ENCODE data around the gene THSD7A.

THSD7A gene

GRCh38 chr7:11341285-11341944 lies 490.6 kb downstream of the THSD7A start:
- TF ChIP-seq CTCF (conservative IDR thresholded peaks at IDR 0.05; ENCODE audit: low read depth) = no peak; the same call in 1 of the 2 replicates
- DNase-seq (ENCODE audit: low spot score) = no peak
- no peak overlapping the region for H3K27ac ChIP-seq
- POLR2A ChIA-PET (ENCODE audit: low non-redundant PET) = no interaction called here
- CTCF ChIA-PET = interaction anchor here (0.6 kb wide), 1 partner anchor 1818 kb away, joined by 4 read pairs; no protein-coding TSS in a partner anchor

GRCh38 chr7:11336432-11336831 lies 495.6 kb downstream of the THSD7A start:
- ChIA-PET CTCF (no interaction called here), POLR2A (ENCODE audit: low non-redundant PET) (no interaction called here)
- TF ChIP-seq CTCF (conservative IDR thresholded peaks at IDR 0.05; ENCODE audit: low read depth) = no peak
- no peak for DNase-seq (ENCODE audit: low spot score)
- no peak overlapping the region for H3K27ac ChIP-seq

GRCh38 chr7:11335947-11336346 lies 496.1 kb downstream of the THSD7A start:
- ChIA-PET CTCF (no interaction called here), POLR2A (ENCODE audit: low non-redundant PET) (no interaction called here)
- DNase-seq (ENCODE audit: low spot score) = no peak
- H3K27ac ChIP-seq = no peak overlapping the region
- TF ChIP-seq CTCF (conservative IDR thresholded peaks at IDR 0.05; ENCODE audit: low read depth) = no peak

- ChIA-PET CTCF (no interaction called here), POLR2A (ENCODE audit: low non-redundant PET) (no interaction called here)
- TF ChIP-seq CTCF (conservative IDR thresholded peaks at IDR 0.05; ENCODE audit: low read depth) = no peak
- H3K27ac ChIP-seq = no peak overlapping the region
- DNase-seq (ENCODE audit: low spot score) = no peak
These were observed 499.2 kb downstream of the THSD7A start for GRCh38 chr7:11332865-11333228.

GRCh38 chr7:11332186-11332864 lies 499.7 kb downstream of the THSD7A start:
- no peak for TF ChIP-seq CTCF (conservative IDR thresholded peaks at IDR 0.05; ENCODE audit: low read depth)
- no peak overlapping the region for H3K27ac ChIP-seq
- no peak for DNase-seq (ENCODE audit: low spot score)
- ChIA-PET CTCF (no interaction called here), POLR2A (ENCODE audit: low non-redundant PET) (no interaction called here)

- no peak for TF ChIP-seq CTCF (conservative IDR thresholded peaks at IDR 0.05; ENCODE audit: low read depth)
- POLR2A ChIA-PET (ENCODE audit: low non-redundant PET) = no interaction called here
- CTCF ChIA-PET = no interaction called here
- no peak overlapping the region for H3K27ac ChIP-seq
- DNase-seq (ENCODE audit: low spot score) = no peak
These were observed 500.6 kb downstream of the THSD7A start for GRCh38 chr7:11331128-11332102.
